ENCODE results near the gene SARDH.

DNA sequence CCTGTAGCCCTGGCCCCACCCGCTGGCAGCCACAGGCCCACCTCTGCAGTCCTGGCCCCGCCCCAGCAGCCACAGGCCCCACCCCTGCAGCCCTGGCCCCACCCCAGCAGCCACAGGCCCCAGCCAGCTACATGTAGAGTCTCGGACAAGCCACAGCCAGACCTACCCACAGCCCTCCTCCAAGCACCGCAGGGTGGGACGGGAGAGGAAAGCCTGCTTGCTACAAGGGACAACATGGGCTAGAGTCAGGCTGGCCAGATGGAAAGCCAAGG lies 49.5 kb upstream of the SARDH start:
- TF ChIP-seq, protein P1, sequence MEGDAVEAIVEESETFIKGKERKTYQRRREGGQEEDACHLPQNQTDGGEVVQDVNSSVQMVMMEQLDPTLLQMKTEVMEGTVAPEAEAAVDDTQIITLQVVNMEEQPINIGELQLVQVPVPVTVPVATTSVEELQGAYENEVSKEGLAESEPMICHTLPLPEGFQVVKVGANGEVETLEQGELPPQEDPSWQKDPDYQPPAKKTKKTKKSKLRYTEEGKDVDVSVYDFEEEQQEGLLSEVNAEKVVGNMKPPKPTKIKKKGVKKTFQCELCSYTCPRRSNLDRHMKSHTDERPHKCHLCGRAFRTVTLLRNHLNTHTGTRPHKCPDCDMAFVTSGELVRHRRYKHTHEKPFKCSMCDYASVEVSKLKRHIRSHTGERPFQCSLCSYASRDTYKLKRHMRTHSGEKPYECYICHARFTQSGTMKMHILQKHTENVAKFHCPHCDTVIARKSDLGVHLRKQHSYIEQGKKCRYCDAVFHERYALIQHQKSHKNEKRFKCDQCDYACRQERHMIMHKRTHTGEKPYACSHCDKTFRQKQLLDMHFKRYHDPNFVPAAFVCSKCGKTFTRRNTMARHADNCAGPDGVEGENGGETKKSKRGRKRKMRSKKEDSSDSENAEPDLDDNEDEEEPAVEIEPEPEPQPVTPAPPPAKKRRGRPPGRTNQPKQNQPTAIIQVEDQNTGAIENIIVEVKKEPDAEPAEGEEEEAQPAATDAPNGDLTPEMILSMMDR (conservative IDR thresholded peaks at IDR 0.05) = no peak
- TF ChIP-seq EZH2 (IDR thresholded peaks at IDR 0.05; ENCODE audit: low read depth) = no peak

Data from PC-9 (cell line).